NB4 (cell line): ENCODE results near the gene STOML3.

ENCODE experiments used
- POLR2A ChIP-seq: IDR thresholded peaks from 2 replicates; pipeline ENCODE4 v1.6.1; 2011; ENCODE audit warnings: mild to moderate bottlenecking; ENCODE audit not compliant: insufficient read length; ENCODE audit errors: extremely low read depth
- TF ChIP-seq, protein P1 (sequence below): IDR thresholded peaks from one replicate; pipeline ENCODE4 v1.5.1; 2012; ENCODE audit warnings: low read depth, low read length

DNA sequence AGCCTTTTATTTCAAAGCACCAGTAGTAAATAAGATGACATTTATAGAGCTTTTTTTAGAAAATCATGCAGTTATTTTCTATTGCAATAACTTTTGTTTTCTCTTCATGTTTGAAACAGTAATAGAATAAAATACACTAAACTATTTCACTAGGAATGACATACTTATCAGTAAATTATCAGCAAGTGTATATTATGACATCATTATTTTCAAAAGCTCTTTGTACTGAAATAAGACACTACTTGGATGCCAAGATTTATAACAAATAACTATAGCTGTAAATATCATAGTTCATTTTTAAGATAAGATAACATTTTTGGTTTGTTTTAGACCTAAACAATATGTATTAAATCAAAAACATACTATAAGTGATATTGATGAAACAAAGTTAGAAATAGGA is 56.8 kb downstream of the STOML3 start:
- TF ChIP-seq, protein P1, sequence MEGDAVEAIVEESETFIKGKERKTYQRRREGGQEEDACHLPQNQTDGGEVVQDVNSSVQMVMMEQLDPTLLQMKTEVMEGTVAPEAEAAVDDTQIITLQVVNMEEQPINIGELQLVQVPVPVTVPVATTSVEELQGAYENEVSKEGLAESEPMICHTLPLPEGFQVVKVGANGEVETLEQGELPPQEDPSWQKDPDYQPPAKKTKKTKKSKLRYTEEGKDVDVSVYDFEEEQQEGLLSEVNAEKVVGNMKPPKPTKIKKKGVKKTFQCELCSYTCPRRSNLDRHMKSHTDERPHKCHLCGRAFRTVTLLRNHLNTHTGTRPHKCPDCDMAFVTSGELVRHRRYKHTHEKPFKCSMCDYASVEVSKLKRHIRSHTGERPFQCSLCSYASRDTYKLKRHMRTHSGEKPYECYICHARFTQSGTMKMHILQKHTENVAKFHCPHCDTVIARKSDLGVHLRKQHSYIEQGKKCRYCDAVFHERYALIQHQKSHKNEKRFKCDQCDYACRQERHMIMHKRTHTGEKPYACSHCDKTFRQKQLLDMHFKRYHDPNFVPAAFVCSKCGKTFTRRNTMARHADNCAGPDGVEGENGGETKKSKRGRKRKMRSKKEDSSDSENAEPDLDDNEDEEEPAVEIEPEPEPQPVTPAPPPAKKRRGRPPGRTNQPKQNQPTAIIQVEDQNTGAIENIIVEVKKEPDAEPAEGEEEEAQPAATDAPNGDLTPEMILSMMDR, result no peak
- TF ChIP-seq POLR2A, result no peak
